Endothelial cell (in vitro differentiated cells): Measurements from ENCODE around the gene MAP1A. TPM values are rescaled to one million over a fixed set of nuclear protein-coding genes. Genes with fewer than 3 reads are reported as not detected.

Source experiments
- total RNA-seq: library from RNA; stranded (reverse); fragmentation: NEBNext Ultra II Directional; extraction: Animal tissue kit (Norgen Biotek cat#: 25700); gene quantifications from one replicate; pipeline ENCODE4 v1.2.1, GENCODE V29; 2021; ENCODE audit not compliant: unreplicated experiment

MAP1A gene
- total RNA-seq, 1 donor from 2014 or later, result 1.8 TPM

Other genes starting within 250 kb of the MAP1A start
- 0.77 TPM for gene TGM7, start 215.4 kb upstream of the MAP1A start, total RNA-seq
- gene LCMT2, start 187.0 kb upstream of the MAP1A start, total RNA-seq, result 9.6 TPM
- gene ZSCAN29, start 146.6 kb upstream of the MAP1A start, total RNA-seq, result 45.5 TPM
- 14.6 TPM for gene TUBGCP4, start 146.5 kb upstream of the MAP1A start, total RNA-seq
- gene TP53BP1, start 24.5 kb upstream of the MAP1A start, total RNA-seq, result 97.5 TPM
- 26.9 TPM for gene PPIP5K1, start 72.6 kb downstream of the MAP1A start, total RNA-seq
- 12.8 TPM for gene CKMT1B, start 76.4 kb downstream of the MAP1A start, total RNA-seq
- 1.2 TPM for gene STRC, start 101.2 kb downstream of the MAP1A start, total RNA-seq
- gene CATSPER2, start 131.2 kb downstream of the MAP1A start, total RNA-seq, result 1.9 TPM
- 9.4 TPM for gene CKMT1A, start 176.3 kb downstream of the MAP1A start, total RNA-seq
- 655 TPM for gene PDIA3, start 228.8 kb downstream of the MAP1A start, total RNA-seq